CD14-positive monocyte (primary cell): ENCODE measurements around the gene SLC38A8. TPM values are rescaled to one million over a fixed set of nuclear protein-coding genes. Genes with fewer than 3 reads are reported as not detected.

ENCODE experiments used
- DNase-seq, 3 donors: peaks; one replicate each; pipeline ENCODE4 v3.0.0-alpha.2; 2011 to 2022
- H2AFZ ChIP-seq: 2 replicates; pipeline ENCODE4 v1.6.0; 2012; ENCODE audit warnings: mild to moderate bottlenecking, low read depth, low read length, inconsistent platforms; ENCODE audit not compliant: insufficient read depth, poor library complexity, severe bottlenecking
- H3K27ac ChIP-seq, 2 donors: 1 replicate in 1 of 2; 2 replicates in 1 of 2; pipeline ENCODE4 v1.5.1; 2012 to 2013; ENCODE audit warnings: low read length in 2 of 2, control low read depth in 1 of 2, inconsistent platforms in 1 of 2, low read depth in 1 of 2, mild to moderate bottlenecking in 1 of 2
- H3K27me3 ChIP-seq, 2 donors: one replicate each; pipeline versions ENCODE4 v1.6.0 to v1.6.1; 2011 to 2013; ENCODE audit warnings: low read length in 2 of 2; ENCODE audit not compliant: control insufficient read depth in 2 of 2, insufficient read depth in 2 of 2
- H3K36me3 ChIP-seq, 2 donors: replicated peaks in 1 of 2; 1 replicate in 1 of 2; 2 replicates in 1 of 2; pipeline versions ENCODE4 v1.5.1 to v1.6.1; 2012 to 2013; ENCODE audit warnings: low read length in 2 of 2, control low read depth in 1 of 2, inconsistent platforms in 1 of 2, mild to moderate bottlenecking in 1 of 2; ENCODE audit not compliant: insufficient read depth in 2 of 2, control insufficient read depth in 1 of 2
- H3K4me1 ChIP-seq, 2 donors: 1 replicate in 1 of 2; 2 replicates in 1 of 2; pipeline versions ENCODE4 v1.5.1 to v1.6.1; 2012 to 2013; ENCODE audit warnings: low read length in 2 of 2, control low read depth in 1 of 2, inconsistent platforms in 1 of 2, mild to moderate bottlenecking in 1 of 2, moderate library complexity in 1 of 2; ENCODE audit not compliant: insufficient read depth in 2 of 2, control insufficient read depth in 1 of 2
- H3K4me2 ChIP-seq: replicated peaks from 2 replicates; pipeline ENCODE3; 2012; ENCODE audit warnings: low read length, moderate library complexity, mild to moderate bottlenecking; ENCODE audit not compliant: poor library complexity, severe bottlenecking; ENCODE audit errors: extremely low read depth
- H3K4me3 ChIP-seq, 3 experiments: fragments of 200-600 bp in 1 of 3; sonication (generic) in 1 of 3; replicated peaks in 1 of 3; 1 replicate in 2 of 3; 2 replicates in 1 of 3; pipeline ENCODE4 v1.5.1; 2011 to 2013; ENCODE audit warnings: low read length in 3 of 3, mild to moderate bottlenecking in 3 of 3, control low read depth in 2 of 3, low read depth in 2 of 3, inconsistent platforms in 1 of 3, moderate library complexity in 1 of 3
- H3K79me2 ChIP-seq: 2 replicates; pipeline ENCODE4 v1.6.0; 2012; ENCODE audit warnings: mild to moderate bottlenecking, control low read depth, inconsistent platforms, low read length, moderate library complexity; ENCODE audit not compliant: insufficient read depth
- H3K9ac ChIP-seq: 2 replicates; pipeline ENCODE4 v1.6.0; 2017; ENCODE audit warnings: low read length, mild to moderate bottlenecking; ENCODE audit not compliant: insufficient read depth, poor library complexity, severe bottlenecking
- H3K9me3 ChIP-seq, 2 donors: replicated peaks in 1 of 2; 1 replicate in 1 of 2; 2 replicates in 1 of 2; pipeline versions ENCODE4 v1.5.1 to v1.6.1; 2012 to 2013; ENCODE audit warnings: low read length in 2 of 2, control low read depth in 1 of 2; ENCODE audit not compliant: control insufficient read depth in 1 of 2, insufficient read depth in 1 of 2
- H4K20me1 ChIP-seq: 2 replicates; pipeline ENCODE4 v1.6.0; 2012; ENCODE audit warnings: mild to moderate bottlenecking, low read length, control low read depth, moderate library complexity; ENCODE audit not compliant: insufficient read depth
- H3K27ac Mint-ChIP-seq, 7 donors: one replicate each; pipeline ENCODE4 v1.8.0; 2020; ENCODE audit warnings: mild to moderate bottlenecking in 7 of 7, mixed read lengths in 7 of 7, moderate library complexity in 6 of 7, inconsistent platforms in 2 of 7
- H3K27me3 Mint-ChIP-seq, 3 donors: one replicate each; pipeline ENCODE4 v1.8.0; 2021 to 2022; ENCODE audit warnings: low read depth in 3 of 3, mild to moderate bottlenecking in 3 of 3, mixed read lengths in 3 of 3, moderate library complexity in 3 of 3, inconsistent platforms in 1 of 3
- H3K36me3 Mint-ChIP-seq, 2 donors: one replicate each; pipeline ENCODE4 v1.8.0; 2020; ENCODE audit warnings: mixed read lengths in 2 of 2, inconsistent platforms in 1 of 2, mild to moderate bottlenecking in 1 of 2
- H3K4me1 Mint-ChIP-seq: one replicate; pipeline ENCODE4 v1.8.0; 2020; ENCODE audit warnings: mild to moderate bottlenecking, mixed read lengths
- H3K4me3 Mint-ChIP-seq, 2 donors: one replicate each; pipeline ENCODE4 v1.8.0; 2020; ENCODE audit warnings: mild to moderate bottlenecking in 2 of 2, mixed read lengths in 2 of 2, moderate library complexity in 1 of 2
- H3K9me3 Mint-ChIP-seq, 7 donors: one replicate each; pipeline ENCODE4 v1.8.0; 2020 to 2022; ENCODE audit warnings: mixed read lengths in 7 of 7, mild to moderate bottlenecking in 6 of 7, moderate library complexity in 6 of 7, inconsistent platforms in 2 of 7
- CTCF ChIP-seq: fragments of 200-600 bp; IDR thresholded peaks from one replicate; pipeline ENCODE4 v1.8.0; 2022; ENCODE audit warnings: antibody characterized with exemption, mild to moderate bottlenecking
- WGBS: methylation state at CpG from one replicate; pipeline ENCODE4 v1.1.5; 2013; ENCODE audit warnings: missing lambda C conversion rate; ENCODE audit not compliant: insufficient coverage; 5-methylcytosine and 5-hydroxymethylcytosine counted together
- intact Hi-C, 2 donors: fragments of 100-400 bp; cut with micrococcal nuclease; formaldehyde crosslinking; loops; one replicate each; pipeline versions ENCODE4 v1.15.0 to v1.15.1; 2023
- polyA minus RNA-seq: library from RNA; depleted of rRNA, polyadenylated mRNA; stranded (reverse); fragments of >200 nt; gene quantifications from 2 replicates; pipeline ENCODE4 v1.2.3, GENCODE V29; 2012
- polyA plus RNA-seq, 3 donors: library from polyadenylated mRNA; depleted of rRNA in 1 of 3; unstranded in 2 of 3; stranded (reverse) in 1 of 3; fragments of 300-500 nt in 2 of 3; fragments of >200 nt in 1 of 3; fragmentation: Illumina TruSeq in 2 of 3; gene quantifications; 1 replicate in 2 of 3; 2 replicates in 1 of 3; pipeline ENCODE4 v1.2.3, GENCODE V29; 2012 to 2021
- total RNA-seq, 12 experiments: library from RNA in 1 of 12; stranded (reverse) in 1 of 12; fragments of 120-200 nt in 1 of 12; gene quantifications; one replicate each; pipeline ENCODE4 v1.2.4 and lab custom pipeline; 2013 to 2026; ENCODE audit warnings: mixed read lengths in 6 of 12, inconsistent platforms in 1 of 12

SLC38A8 gene
- total RNA-seq (2013): not detected
- polyA plus RNA-seq: not detected
- polyA minus RNA-seq: not detected in 2 replicates
- 0 to 0.35 (median 0.08) reads per million in 11 experiments for total RNA-seq (lab: John Stamatoyannopoulos, UW)

DNA sequence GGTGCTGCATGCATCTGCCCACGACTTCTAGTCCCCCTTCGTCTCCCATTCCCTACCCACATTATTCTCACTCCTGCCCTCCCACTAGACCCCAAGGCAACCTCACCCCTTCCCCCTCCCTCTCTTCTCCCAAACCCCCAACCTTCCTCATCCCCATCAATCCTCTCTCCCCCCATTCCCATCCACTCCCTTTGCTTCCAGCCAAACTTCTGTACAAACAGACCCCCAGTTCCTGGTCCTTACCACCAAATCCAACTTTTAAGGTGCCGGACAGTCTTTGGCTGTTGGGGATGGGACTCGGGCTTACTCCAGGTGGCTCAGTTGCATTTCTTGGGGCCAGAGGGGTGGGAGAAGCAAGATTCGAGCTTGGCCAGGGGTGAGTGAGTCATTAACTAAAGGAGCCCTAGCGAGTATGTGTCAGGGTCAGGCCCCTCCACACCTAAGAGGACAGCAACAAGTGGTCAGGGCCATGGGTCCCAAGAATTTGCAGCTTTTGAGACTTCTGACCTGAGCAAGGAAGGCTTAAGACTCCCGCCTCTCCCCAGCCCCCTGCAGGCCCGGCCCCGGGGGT is at the start of gene SLC38A8:
Gene SLC38A8, minus strand, starts transcription at position 488 of the 571 bp plus-strand sequence. CDS start 638 bp downstream, outside the sequence.
- H2AFZ ChIP-seq: no peak within 1 kb of the TSS
- Mint-ChIP-seq H3K9me3 (peaks cover 0 to 6% (median 0%) of the 10 kb centered on the region in 7 donors), H3K27ac (peak within 1 kb of the TSS in 1 of 7 donors; percentile 37), H3K36me3 (peaks cover 0 to 3% of the 10 kb centered on the region in 2 donors), H3K27me3 (peaks cover 51 to 72% (median 59%) of the 10 kb centered on the region in 3 donors), H3K4me3 (peak within 1 kb of the TSS in 1 of 2 donors; percentile 35), H3K4me1 (no peaks in the 10 kb centered on the region)
- no peak for DNase-seq
- H3K27ac ChIP-seq: no peak within 1 kb of the TSS
- no peaks in the 10 kb centered on the region for H3K36me3 ChIP-seq
- no peak within 1 kb of the TSS for H3K4me2 ChIP-seq
- H3K79me2 ChIP-seq: no peaks in the 10 kb centered on the region
- 60% methylated on average over 6 of the region's 9 CpGs for WGBS
- no peak for TF ChIP-seq CTCF
- intact Hi-C loops: no loop called here
- no peaks in the 10 kb centered on the region for H3K9me3 ChIP-seq
- no peaks in the 10 kb centered on the region for H3K4me1 ChIP-seq
- H3K4me3 ChIP-seq: no peak within 1 kb of the TSS
- H3K9ac ChIP-seq: no peak within 1 kb of the TSS
- peaks cover under 1% of the 10 kb centered on the region for H4K20me1 ChIP-seq
- H3K27me3 ChIP-seq: peaks cover 0 to 47% of the 10 kb centered on the region in 2 donors

DNA sequence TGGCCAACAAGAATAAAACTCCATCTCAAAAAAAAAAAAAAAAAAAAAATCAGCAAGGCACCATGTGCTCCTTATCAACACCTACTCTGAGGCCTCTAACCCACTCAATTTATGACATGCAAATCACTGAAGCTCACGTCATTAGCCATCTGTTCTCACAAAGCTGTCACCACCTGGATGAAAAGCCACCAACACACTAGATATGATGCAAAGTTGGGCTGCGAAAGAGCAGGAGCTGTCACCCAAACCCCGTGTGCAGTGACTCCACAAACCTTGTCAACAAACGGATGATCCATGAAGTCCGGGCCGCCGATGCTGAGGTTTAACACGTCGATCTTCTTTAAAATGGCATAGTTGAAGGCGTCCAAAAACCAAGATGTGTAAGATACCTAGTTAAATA is 48.9 kb upstream of the SLC38A8 start:
- H3K36me3 ChIP-seq: peaks cover 88 to 100% of the 10 kb centered on the region in 2 donors
- peaks cover 0 to 5% (median 0%) of the 10 kb centered on the region in 3 donors for H3K27me3 Mint-ChIP-seq
- H3K79me2 ChIP-seq: peaks cover 22% of the 10 kb centered on the region
- intact Hi-C loops: no loop called here
- peaks cover 92 to 96% of the 10 kb centered on the region in 2 donors for H3K36me3 Mint-ChIP-seq
- H3K4me2 ChIP-seq: no peak overlapping the region
- H3K4me1 Mint-ChIP-seq: peaks cover 30% of the 10 kb centered on the region
- no peak overlapping the region for H3K4me3 ChIP-seq
- no peak overlapping the region for H3K4me3 Mint-ChIP-seq
- peaks cover 16% of the 10 kb centered on the region for H4K20me1 ChIP-seq
- no peak overlapping the region for H3K27ac ChIP-seq
- WGBS: 86% methylated on average over 1 of the region's 10 CpGs
- H3K27me3 ChIP-seq: no peaks in the 10 kb centered on the region
- no peak overlapping the region for H2AFZ ChIP-seq
- H3K9me3 Mint-ChIP-seq: no peaks in the 10 kb centered on the region
- peaks cover 23 to 28% of the 10 kb centered on the region in 2 donors for H3K4me1 ChIP-seq
- H3K27ac Mint-ChIP-seq: no peak overlapping the region
- DNase-seq: no peak
- no peak for TF ChIP-seq CTCF
- no peaks in the 10 kb centered on the region for H3K9me3 ChIP-seq
- no peak overlapping the region for H3K9ac ChIP-seq
